Left hindlimb (tissue), 1 donor: ENCODE data around the gene MYH6.
"Not testable (repeated sequence)": the region's sequence is repeated elsewhere in the genome, so short reads cannot be mapped to it uniquely, and the experiment has no call there.

ENCODE experiments used
- DNase-seq: peaks from one replicate; pipeline ENCODE4 v3.0.0-alpha.2; 2018

Gene MYH6

GRCh38 chr14:23392613-23393012 lies 15.5 kb downstream of the MYH6 start:
- DNase-seq = no peak

GRCh38 chr14:23389871-23390270 lies 18.2 kb downstream of the MYH6 start:
- not testable (repeated sequence) for DNase-seq

- no peak for DNase-seq
Observed at GRCh38 chr14:23389396-23389795, 18.7 kb downstream of the MYH6 start.

- no peak for DNase-seq
Observed at GRCh38 chr14:23388996-23389395, 19.1 kb downstream of the MYH6 start.

- no peak for DNase-seq
Observed at GRCh38 chr14:23387916-23388882, 19.9 kb downstream of the MYH6 start.

GRCh38 chr14:23386999-23387398 lies 21.1 kb downstream of the MYH6 start:
- DNase-seq = no peak

GRCh38 chr14:23386266-23386657 lies 21.8 kb downstream of the MYH6 start:
- not testable (repeated sequence) for DNase-seq

GRCh38 chr14:23385642-23386265 lies 22.3 kb downstream of the MYH6 start:
- no peak for DNase-seq

GRCh38 chr14:23385244-23385641 lies 22.8 kb downstream of the MYH6 start:
- no peak for DNase-seq

- DNase-seq = no peak
Observed at GRCh38 chr14:23384364-23385080, 23.6 kb downstream of the MYH6 start.

- DNase-seq = no peak
Observed at GRCh38 chr14:23382731-23383440, 25.2 kb downstream of the MYH6 start.

GRCh38 chr14:23382276-23382675 lies 25.8 kb downstream of the MYH6 start:
- DNase-seq = no peak

GRCh38 chr14:23381871-23382270 lies 26.2 kb downstream of the MYH6 start:
- no peak for DNase-seq

GRCh38 chr14:23380976-23381375 lies 27.1 kb downstream of the MYH6 start:
- no peak for DNase-seq

- no peak for DNase-seq
Observed at GRCh38 chr14:23380197-23380914, 27.7 kb downstream of the MYH6 start.

GRCh38 chr14:23379366-23380196 lies 28.5 kb downstream of the MYH6 start:
- no peak for DNase-seq

- no peak for DNase-seq
Observed at GRCh38 chr14:23378612-23379220, 29.4 kb downstream of the MYH6 start.

GRCh38 chr14:23377573-23378563 lies 30.2 kb downstream of the MYH6 start:
- DNase-seq = no peak

GRCh38 chr14:23377198-23377550 lies 30.9 kb downstream of the MYH6 start:
- no peak for DNase-seq
